GM12801 (cell line): Measurements from ENCODE around the gene MXI1.

Experiments
- TF ChIP-seq, protein P1 (sequence below): IDR thresholded peaks from one replicate; pipeline ENCODE4 v1.5.1; 2011; ENCODE audit warnings: control low read depth; ENCODE audit not compliant: insufficient read length; ENCODE audit errors: extremely low read depth

The MXI1 gene

DNA sequence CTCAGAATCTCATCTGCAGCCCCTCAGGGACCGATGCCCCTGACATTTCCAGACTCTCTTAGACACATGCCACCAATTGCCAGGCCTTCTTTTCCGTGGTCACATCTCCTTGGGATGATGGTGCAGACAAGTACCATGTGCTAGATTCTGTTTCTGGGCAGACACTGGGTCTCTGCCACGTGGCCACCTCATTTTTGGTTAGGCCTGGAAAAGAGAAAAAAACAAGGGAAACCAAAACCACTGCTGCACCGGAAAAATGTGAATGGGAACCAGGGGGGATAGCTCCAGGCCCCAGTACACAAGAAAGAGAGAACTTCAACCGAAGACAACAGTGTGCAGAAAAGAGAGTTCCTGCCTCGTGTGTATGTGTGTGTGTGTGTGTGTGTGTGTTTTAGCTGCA lies 23.0 kb upstream of the MXI1 start:
- TF ChIP-seq, protein P1, sequence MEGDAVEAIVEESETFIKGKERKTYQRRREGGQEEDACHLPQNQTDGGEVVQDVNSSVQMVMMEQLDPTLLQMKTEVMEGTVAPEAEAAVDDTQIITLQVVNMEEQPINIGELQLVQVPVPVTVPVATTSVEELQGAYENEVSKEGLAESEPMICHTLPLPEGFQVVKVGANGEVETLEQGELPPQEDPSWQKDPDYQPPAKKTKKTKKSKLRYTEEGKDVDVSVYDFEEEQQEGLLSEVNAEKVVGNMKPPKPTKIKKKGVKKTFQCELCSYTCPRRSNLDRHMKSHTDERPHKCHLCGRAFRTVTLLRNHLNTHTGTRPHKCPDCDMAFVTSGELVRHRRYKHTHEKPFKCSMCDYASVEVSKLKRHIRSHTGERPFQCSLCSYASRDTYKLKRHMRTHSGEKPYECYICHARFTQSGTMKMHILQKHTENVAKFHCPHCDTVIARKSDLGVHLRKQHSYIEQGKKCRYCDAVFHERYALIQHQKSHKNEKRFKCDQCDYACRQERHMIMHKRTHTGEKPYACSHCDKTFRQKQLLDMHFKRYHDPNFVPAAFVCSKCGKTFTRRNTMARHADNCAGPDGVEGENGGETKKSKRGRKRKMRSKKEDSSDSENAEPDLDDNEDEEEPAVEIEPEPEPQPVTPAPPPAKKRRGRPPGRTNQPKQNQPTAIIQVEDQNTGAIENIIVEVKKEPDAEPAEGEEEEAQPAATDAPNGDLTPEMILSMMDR = no peak

DNA sequence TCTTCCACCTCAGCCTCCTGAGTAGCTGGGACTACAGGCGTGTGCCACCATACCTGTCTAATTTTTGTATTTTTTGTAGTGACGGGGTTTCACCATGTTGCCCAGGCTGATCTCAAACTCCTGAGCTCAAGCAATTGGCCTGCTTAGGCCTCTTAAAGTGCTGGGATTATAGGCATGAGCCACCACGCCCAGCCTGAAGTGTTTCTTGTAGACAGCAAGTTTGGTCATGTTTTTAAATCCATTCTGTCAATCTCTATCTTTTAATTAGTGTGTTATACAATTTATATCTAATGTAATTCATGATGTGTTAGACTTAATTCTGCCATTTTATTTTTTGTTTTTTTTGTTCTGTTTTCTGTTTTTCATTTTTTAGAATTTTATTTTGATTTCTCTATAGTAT lies 17.2 kb upstream of the MXI1 start:
- TF ChIP-seq, protein P1 = no peak

DNA sequence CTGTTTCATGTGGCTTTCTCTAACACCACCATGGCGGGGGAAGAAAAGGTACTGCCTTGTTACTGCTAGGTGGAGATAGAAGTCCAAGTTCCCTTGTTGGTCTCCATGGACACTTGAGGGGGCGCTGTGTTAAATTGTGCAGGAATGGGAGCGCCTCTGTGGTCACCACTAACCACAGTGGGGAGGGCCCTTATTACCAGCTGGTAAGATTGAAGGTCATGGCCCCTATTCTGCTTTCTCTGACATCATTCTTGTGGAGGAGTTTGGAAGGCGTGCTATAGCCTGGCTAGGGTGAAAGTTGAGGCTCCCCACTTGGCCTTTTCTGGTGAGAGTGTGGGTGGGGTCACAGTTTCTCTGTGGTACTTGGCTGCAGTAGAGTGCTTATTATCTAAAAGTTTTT lies 14.9 kb upstream of the MXI1 start:
- TF ChIP-seq, protein P1 = no peak

DNA sequence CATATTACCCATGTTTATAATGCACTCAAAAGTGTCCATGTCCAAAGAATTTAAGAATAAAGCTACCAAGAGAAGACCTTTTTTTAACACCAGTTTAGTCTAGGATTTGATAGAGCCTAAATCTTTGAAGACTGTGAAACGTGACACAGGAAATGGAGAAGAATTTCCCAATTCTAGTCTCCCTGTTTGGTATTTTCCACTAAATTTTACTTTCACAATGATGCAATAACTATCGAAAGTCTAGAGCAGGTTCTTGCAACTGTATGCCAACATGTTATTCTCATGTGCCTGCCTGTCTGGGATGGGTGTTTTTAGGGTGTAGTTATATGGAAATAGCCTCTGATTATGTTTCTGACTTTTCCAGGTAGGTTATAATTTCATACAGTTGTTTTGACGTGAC lies 6.9 kb upstream of the MXI1 start:
- TF ChIP-seq, protein P1 = no peak

DNA sequence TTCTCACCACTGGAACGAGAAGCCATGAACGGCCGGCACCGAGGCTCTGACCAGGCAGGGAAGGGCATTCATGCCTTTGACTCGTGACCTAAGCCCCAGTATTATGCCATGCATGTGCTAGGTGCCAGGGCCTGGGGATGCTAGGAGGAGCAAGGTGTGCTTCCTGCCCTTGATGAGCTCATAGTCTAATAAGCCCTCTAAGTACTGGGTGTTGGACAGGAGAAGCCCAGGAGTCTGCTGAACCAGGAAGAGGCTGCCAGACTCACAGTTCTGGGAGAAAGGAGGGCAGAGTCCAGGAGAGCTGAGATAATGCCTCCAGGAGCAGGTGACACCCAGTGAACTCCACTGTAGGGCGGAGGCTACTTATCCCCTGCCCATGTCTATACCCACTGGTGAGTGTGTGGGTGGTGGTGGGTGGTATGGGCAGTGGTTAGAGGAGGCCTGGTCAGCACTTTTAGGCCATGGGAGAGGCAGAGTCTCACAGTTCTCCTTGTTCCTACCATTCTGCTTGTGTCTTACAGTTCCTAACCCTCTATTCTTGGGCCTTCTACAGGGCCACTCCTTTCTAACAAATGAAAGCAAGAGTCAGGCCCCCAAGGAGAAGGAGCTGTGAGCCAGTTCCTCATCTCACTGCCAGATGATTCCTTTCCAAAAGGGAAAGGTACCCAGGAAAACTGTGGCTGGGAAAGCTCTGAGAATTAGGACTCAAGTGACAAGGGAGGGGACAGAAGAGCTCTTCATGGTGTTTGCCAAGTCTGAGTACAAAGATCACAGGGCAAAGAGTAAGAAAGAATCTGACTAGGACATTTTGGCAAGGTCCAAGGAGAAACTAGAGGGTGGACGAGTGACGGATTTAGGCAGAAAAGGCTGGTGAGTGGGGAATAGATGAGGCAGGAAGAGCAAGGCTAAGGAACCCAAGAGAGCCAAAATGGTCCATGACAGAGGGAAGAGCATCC lies 3.6 kb upstream of the MXI1 start:
- TF ChIP-seq, protein P1 = no peak

DNA sequence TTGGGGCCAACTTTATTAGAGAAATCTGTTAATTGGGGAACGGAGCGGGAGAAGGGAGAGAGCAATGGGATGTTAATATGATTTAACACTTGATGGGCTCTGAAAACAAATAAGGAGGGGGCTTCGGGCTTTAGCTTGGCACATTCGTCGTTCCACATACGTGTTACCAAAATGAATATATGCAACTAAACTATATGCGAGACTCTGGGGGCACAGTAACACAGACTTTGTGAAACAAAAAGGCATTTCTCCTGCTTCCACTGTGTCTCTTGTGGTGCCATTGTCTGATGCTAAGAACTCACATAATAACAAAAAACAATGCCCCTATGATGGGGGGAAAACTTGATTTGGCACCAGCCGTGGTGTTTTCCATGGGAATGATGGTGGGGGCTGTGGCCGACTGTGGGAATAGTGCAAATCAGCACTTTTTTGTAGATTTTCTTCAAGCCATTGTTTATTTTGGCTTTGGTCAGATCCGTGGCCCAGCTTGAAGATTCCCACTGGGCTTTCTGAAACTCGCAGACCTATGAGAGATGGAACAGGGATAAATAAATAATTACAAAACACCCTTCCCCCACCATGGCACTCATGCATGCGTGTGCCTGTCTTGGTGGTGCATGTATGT lies 2.2 kb upstream of the MXI1 start:
- TF ChIP-seq, protein P1 = no peak

DNA sequence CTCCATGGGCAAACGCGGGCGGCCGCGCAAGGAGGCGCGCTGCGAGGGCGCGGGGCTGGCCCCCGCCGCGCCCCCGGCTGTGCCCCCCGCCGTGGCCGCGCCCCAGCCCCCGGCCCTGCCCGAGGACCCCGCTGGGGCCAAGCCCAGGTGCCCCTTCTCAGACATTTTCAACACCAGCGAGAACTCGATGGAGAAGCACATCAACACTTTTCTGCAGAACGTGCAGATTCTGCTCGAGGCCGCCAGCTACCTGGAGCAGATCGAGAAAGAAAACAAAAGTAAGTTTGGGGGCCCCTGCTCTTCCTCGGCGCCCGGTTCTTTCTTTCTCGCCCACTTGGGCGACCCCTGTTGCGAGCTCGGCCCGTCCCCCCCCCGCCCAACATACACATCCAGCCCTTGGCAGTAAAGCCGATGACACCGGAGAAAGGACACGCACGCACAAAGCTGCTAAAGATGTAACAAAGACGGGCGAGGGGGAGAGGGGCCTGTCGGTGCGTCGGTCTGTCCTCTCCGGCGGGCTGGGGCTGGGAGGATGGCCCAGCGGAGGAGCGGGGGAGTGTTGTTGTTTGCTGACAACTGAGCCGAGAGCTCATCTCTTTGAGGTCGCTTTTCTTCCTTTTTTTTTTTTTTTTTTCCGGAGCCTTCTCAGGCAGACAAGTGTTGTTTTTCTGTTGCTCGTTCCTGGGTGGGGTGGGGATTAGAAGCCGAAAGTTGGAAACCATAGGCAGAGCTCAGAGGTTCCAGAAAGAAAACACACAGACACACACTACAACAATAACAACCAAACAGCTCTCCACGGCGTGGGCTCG lies 604 bp downstream of the MXI1 start:
- TF ChIP-seq, protein P1 = no peak
